Liver (tissue), 9 donors: ENCODE measurements around the gene SLC22A3. TPM values are rescaled to one million over a fixed set of nuclear protein-coding genes. Genes with fewer than 3 reads are reported as not detected.

Experiments used
- DNase-seq: peaks from one replicate; pipeline ENCODE4 v3.0.0-alpha.2; 2017; ENCODE audit warnings: low spot score
- H3K27ac ChIP-seq, 2 donors: one replicate each; pipeline ENCODE4 v1.7.0; 2013; ENCODE audit warnings: inconsistent platforms in 2 of 2, low read length in 2 of 2, control low read depth in 1 of 2, low read depth in 1 of 2, mild to moderate bottlenecking in 1 of 2
- H3K27me3 ChIP-seq, 4 donors: one replicate each; pipeline versions ENCODE4 v1.6.1 to v1.7.0; 2013; ENCODE audit warnings: low read length in 3 of 4, inconsistent platforms in 1 of 4, mild to moderate bottlenecking in 1 of 4, moderate library complexity in 1 of 4; ENCODE audit not compliant: control insufficient read depth in 4 of 4, insufficient read depth in 4 of 4
- H3K36me3 ChIP-seq, 4 donors: one replicate each; pipeline versions ENCODE4 v1.6.1 to v1.7.0; 2013; ENCODE audit warnings: low read length in 3 of 4, mild to moderate bottlenecking in 3 of 4, low read depth in 1 of 4, moderate library complexity in 1 of 4; ENCODE audit not compliant: control insufficient read depth in 4 of 4, insufficient read depth in 3 of 4
- H3K4me1 ChIP-seq, 4 donors: one replicate each; pipeline versions ENCODE4 v1.6.1 to v1.7.0; 2013; ENCODE audit warnings: low read length in 3 of 4, mild to moderate bottlenecking in 3 of 4, moderate library complexity in 1 of 4; ENCODE audit not compliant: control insufficient read depth in 4 of 4, insufficient read depth in 4 of 4
- H3K4me3 ChIP-seq, 3 donors: one replicate each; pipeline versions ENCODE4 v1.6.1 to v1.7.0; 2013; ENCODE audit warnings: low read length in 3 of 3, control low read depth in 1 of 3, low read depth in 1 of 3, mild to moderate bottlenecking in 1 of 3
- H3K9ac ChIP-seq, 2 donors: one replicate each; pipeline ENCODE4 v1.7.0; 2013; ENCODE audit warnings: low read length in 2 of 2, mild to moderate bottlenecking in 2 of 2, moderate library complexity in 2 of 2, control low read depth in 1 of 2, low read depth in 1 of 2
- H3K9me3 ChIP-seq, 4 donors: one replicate each; pipeline versions ENCODE4 v1.6.1 to v1.7.0; 2013; ENCODE audit warnings: low read length in 3 of 4; ENCODE audit not compliant: control insufficient read depth in 4 of 4
- EGR1 ChIP-seq, 2 donors: IDR thresholded peaks; 2 replicates each; pipeline ENCODE4 v1.6.1; 2016 to 2018; ENCODE audit warnings: antibody characterized with exemption in 2 of 2, low read depth in 2 of 2
- FOXA1 ChIP-seq: IDR thresholded peaks from 2 replicates; pipeline ENCODE4 v1.6.1; 2016; ENCODE audit warnings: antibody characterized with exemption
- FOXA2 ChIP-seq: IDR thresholded peaks from 2 replicates; pipeline ENCODE4 v1.6.1; 2016; ENCODE audit warnings: antibody characterized with exemption
- GABPA ChIP-seq, 2 donors: IDR thresholded peaks in 1 of 2; conservative IDR thresholded peaks in 1 of 2; 2 replicates each; pipeline ENCODE4 v1.6.1; 2016; ENCODE audit warnings: antibody characterized with exemption in 2 of 2, mild to moderate bottlenecking in 1 of 2, moderate library complexity in 1 of 2
- HNF4A ChIP-seq, 2 donors: conservative IDR thresholded peaks; 2 replicates each; pipeline ENCODE4 v1.6.1; 2016; ENCODE audit warnings: antibody characterized with exemption in 2 of 2, mild to moderate bottlenecking in 2 of 2
- HNF4G ChIP-seq: IDR thresholded peaks from 2 replicates; pipeline ENCODE4 v1.6.1; 2016; ENCODE audit warnings: antibody characterized with exemption
- JUND ChIP-seq, 2 donors: IDR thresholded peaks; 2 replicates each; pipeline ENCODE4 v1.6.1; 2016; ENCODE audit warnings: antibody characterized with exemption in 2 of 2
- NR2F2 ChIP-seq: IDR thresholded peaks from 2 replicates; pipeline ENCODE4 v1.6.1; 2016; ENCODE audit warnings: antibody characterized with exemption
- RAD21 ChIP-seq, 2 donors: IDR thresholded peaks; 2 replicates each; pipeline ENCODE4 v1.6.1; 2016; ENCODE audit warnings: antibody characterized with exemption in 2 of 2, mild to moderate bottlenecking in 2 of 2
- RXRA ChIP-seq, 2 donors: IDR thresholded peaks; 2 replicates each; pipeline ENCODE4 v1.6.1; 2017 to 2018; ENCODE audit warnings: antibody characterized with exemption in 2 of 2, mild to moderate bottlenecking in 1 of 2
- SP1 ChIP-seq: IDR thresholded peaks from 2 replicates; pipeline ENCODE4 v1.6.1; 2018; ENCODE audit warnings: antibody characterized with exemption, mild to moderate bottlenecking
- TAF1 ChIP-seq: conservative IDR thresholded peaks from 2 replicates; pipeline ENCODE4 v1.6.1; 2016; ENCODE audit warnings: antibody characterized with exemption, mild to moderate bottlenecking
- YY1 ChIP-seq: IDR thresholded peaks from 2 replicates; pipeline ENCODE4 v1.6.1; 2016; ENCODE audit warnings: antibody characterized with exemption, mild to moderate bottlenecking
- WGBS: extraction: QIAGEN DNeasy Blood & Tissue Kit; methylation state at CpG from one replicate; pipeline ENCODE4 v1.1.7; 2013; 5-methylcytosine and 5-hydroxymethylcytosine counted together
- polyA plus RNA-seq, 2 donors: library from polyadenylated mRNA; stranded (reverse) in 1 of 2; unstranded in 1 of 2; fragments of 200-250 nt in 1 of 2; fragments of >200 nt in 1 of 2; fragmentation: Nextera tagmentation in 1 of 2; extraction: Ambion mirVana in 1 of 2; gene quantifications; one replicate each; pipeline versions ENCODE4 v1.2.1 to v1.2.3, GENCODE V29; 2013 to 2015
- total RNA-seq, 2 donors: library from RNA; depleted of rRNA; stranded (reverse); fragments of >200 nt; gene quantifications; one replicate each; pipeline ENCODE4 v1.2.3, GENCODE V29; 2014
- TF ChIP-seq, protein P1 (sequence below): IDR thresholded peaks from 2 replicates; pipeline ENCODE4 v1.6.1; 2016; ENCODE audit warnings: antibody characterized with exemption, mild to moderate bottlenecking
- TF ChIP-seq, protein P2 (sequence below): IDR thresholded peaks from 2 replicates; pipeline ENCODE4 v1.6.1; 2016; ENCODE audit warnings: antibody characterized with exemption
- TF ChIP-seq, protein P3 (sequence below): IDR thresholded peaks from 2 replicates; pipeline ENCODE4 v1.6.1; 2016; ENCODE audit warnings: antibody characterized with exemption
- TF ChIP-seq, protein P4 (sequence below): IDR thresholded peaks from 2 replicates; pipeline ENCODE4 v1.6.1; 2016; ENCODE audit warnings: antibody characterized with exemption
- donor health status: healthy.
- donor health status: healthy.
- donor health status: healthy.
- donor health status: healthy.
- donor health status: healthy.

The SLC22A3 gene
- total and polyA plus RNA-seq, 4 donors = 7.6 to 40.9 (median 19.4) TPM

DNA sequence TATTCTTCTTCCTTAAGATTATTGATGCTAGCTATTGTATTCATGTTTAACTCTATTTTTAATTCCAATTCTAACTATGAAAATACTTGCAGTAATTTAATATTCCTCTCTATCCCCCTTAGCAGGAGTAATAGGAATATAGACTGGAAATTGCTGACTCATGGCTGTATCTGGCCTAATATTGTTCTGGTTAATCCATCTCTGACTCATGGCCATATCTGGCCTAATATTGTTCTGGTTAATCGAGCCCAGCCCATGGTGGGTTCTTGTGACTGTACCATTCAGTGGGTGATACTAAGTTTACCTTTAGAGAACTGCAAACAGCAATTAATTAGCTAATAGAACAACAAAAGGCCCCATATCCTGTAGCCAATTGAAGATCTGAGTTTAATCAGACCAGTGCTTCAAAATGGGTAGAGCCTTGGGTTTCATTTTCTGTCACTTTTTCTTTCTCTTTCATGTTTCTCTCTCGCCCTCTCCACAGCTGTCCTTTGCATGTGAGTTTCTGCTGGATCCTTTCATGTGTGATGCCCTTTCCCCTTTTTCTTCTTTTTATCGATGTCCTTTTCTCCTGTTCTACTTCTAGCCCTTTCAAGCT is 50.6 kb downstream of the SLC22A3 start:
- H3K9me3 ChIP-seq = no peaks in the 10 kb centered on the region
- H3K27me3 ChIP-seq = no peaks in the 10 kb centered on the region
- H3K36me3 ChIP-seq = peaks cover 0 to 3% (median 0%) of the 10 kb centered on the region in 4 donors
- TF ChIP-seq RXRA (IDR thresholded peaks at IDR 0.05) = no peak
- TF ChIP-seq, protein P1, sequence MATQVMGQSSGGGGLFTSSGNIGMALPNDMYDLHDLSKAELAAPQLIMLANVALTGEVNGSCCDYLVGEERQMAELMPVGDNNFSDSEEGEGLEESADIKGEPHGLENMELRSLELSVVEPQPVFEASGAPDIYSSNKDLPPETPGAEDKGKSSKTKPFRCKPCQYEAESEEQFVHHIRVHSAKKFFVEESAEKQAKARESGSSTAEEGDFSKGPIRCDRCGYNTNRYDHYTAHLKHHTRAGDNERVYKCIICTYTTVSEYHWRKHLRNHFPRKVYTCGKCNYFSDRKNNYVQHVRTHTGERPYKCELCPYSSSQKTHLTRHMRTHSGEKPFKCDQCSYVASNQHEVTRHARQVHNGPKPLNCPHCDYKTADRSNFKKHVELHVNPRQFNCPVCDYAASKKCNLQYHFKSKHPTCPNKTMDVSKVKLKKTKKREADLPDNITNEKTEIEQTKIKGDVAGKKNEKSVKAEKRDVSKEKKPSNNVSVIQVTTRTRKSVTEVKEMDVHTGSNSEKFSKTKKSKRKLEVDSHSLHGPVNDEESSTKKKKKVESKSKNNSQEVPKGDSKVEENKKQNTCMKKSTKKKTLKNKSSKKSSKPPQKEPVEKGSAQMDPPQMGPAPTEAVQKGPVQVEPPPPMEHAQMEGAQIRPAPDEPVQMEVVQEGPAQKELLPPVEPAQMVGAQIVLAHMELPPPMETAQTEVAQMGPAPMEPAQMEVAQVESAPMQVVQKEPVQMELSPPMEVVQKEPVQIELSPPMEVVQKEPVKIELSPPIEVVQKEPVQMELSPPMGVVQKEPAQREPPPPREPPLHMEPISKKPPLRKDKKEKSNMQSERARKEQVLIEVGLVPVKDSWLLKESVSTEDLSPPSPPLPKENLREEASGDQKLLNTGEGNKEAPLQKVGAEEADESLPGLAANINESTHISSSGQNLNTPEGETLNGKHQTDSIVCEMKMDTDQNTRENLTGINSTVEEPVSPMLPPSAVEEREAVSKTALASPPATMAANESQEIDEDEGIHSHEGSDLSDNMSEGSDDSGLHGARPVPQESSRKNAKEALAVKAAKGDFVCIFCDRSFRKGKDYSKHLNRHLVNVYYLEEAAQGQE = no peak
- no peak for TF ChIP-seq SP1
- TF ChIP-seq, protein P2, sequence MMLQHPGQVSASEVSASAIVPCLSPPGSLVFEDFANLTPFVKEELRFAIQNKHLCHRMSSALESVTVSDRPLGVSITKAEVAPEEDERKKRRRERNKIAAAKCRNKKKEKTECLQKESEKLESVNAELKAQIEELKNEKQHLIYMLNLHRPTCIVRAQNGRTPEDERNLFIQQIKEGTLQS = no peak
- TF ChIP-seq FOXA2 = no peak
- TF ChIP-seq FOXA1 = no peak
- TF ChIP-seq, protein P3, sequence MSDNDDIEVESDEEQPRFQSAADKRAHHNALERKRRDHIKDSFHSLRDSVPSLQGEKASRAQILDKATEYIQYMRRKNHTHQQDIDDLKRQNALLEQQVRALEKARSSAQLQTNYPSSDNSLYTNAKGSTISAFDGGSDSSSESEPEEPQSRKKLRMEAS = no peak
- H3K9ac ChIP-seq = no peak overlapping the region
- no peak overlapping the region for H3K4me3 ChIP-seq
- H3K4me1 ChIP-seq = peaks cover 5 to 15% (median 11%) of the 10 kb centered on the region in 4 donors
- DNase-seq = no peak
- 87% methylated on average over 3 of the region's 3 CpGs for WGBS
- H3K27ac ChIP-seq = no peak overlapping the region

DNA sequence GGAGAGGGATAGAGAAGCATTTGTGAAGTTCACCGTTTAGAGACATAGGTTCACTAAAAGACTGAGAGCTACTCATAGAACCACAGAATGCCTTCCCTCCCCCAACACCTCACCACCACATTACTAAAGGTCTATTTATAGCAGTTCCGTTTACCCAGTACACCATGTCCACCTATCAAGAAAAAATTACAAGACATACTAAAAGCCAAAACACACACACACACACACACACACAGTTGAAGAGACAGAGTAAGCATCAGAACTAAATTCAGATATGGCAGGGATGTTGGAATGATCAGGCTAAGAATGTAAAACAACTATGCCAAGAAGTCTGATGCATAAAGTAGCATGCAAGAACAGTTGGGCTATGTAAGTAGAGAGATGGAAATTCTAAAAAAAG is 52.3 kb downstream of the SLC22A3 start:
- Histone ChIP-seq H3K4me1 (peaks cover 0 to 4% (median 0%) of the 10 kb centered on the region in 4 donors), H3K9me3 (no peaks in the 10 kb centered on the region), H3K27me3 (no peaks in the 10 kb centered on the region), H3K27ac (no peak overlapping the region), H3K36me3 (peaks cover 0 to 4% (median 1%) of the 10 kb centered on the region in 4 donors), H3K9ac (no peak overlapping the region), H3K4me3 (no peak overlapping the region)
- DNase-seq = no peak
- WGBS = 83% methylated on average over 2 of the region's 2 CpGs
- TF ChIP-seq TAF1 (no peak), YY1 (no peak), FOXA1 (no peak), JUND (IDR thresholded peaks at IDR 0.05) (no peak), HNF4G (no peak), GABPA (IDR thresholded peaks at IDR 0.05 in 1 of 2, conservative IDR thresholded peaks at IDR 0.05 in 1 of 2) (no peak), RAD21 (IDR thresholded peaks at IDR 0.05) (no peak), SP1 (no peak), HNF4A (conservative IDR thresholded peaks at IDR 0.05) (no peak), NR2F2 (no peak), EGR1 (IDR thresholded peaks at IDR 0.05; ENCODE audit: low read depth in 2 of 2) (no peak)
- TF ChIP-seq, protein P2 = no peak
- TF ChIP-seq, protein P4, sequence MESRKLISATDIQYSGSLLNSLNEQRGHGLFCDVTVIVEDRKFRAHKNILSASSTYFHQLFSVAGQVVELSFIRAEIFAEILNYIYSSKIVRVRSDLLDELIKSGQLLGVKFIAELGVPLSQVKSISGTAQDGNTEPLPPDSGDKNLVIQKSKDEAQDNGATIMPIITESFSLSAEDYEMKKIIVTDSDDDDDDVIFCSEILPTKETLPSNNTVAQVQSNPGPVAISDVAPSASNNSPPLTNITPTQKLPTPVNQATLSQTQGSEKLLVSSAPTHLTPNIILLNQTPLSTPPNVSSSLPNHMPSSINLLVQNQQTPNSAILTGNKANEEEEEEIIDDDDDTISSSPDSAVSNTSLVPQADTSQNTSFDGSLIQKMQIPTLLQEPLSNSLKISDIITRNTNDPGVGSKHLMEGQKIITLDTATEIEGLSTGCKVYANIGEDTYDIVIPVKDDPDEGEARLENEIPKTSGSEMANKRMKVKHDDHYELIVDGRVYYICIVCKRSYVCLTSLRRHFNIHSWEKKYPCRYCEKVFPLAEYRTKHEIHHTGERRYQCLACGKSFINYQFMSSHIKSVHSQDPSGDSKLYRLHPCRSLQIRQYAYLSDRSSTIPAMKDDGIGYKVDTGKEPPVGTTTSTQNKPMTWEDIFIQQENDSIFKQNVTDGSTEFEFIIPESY = no peak
- TF ChIP-seq, protein P3 = no peak
- TF ChIP-seq, protein P1 = no peak
